SK-N-SH treated with all-trans-retinoic acid at 6 μM for 48 hours (cell line): ENCODE measurements around the gene CTIF.

Source experiments
- ATAC-seq: fragments of 200-7000 bp; cut with Tn5 transposase; 3 replicates; pipeline ENCODE4 v1.9.1; 2020; ENCODE audit warnings: mild to moderate bottlenecking, moderate library complexity
- ARNTL ChIP-seq: fragments of 450-650 bp; formaldehyde crosslinking; IDR thresholded peaks from 2 replicates; pipeline ENCODE4 v1.5.0; 2020; ENCODE audit warnings: low read depth, mild to moderate bottlenecking, moderate library complexity, borderline replicate concordance
- BACH2 ChIP-seq: fragments of 250-450 bp; sonication (Bioruptor Pico); IDR thresholded peaks from 2 replicates; pipeline ENCODE4 v1.9.0; 2021; ENCODE audit warnings: mild to moderate bottlenecking, borderline replicate concordance
- CSDC2 ChIP-seq: fragments of 250-450 bp; sonication (Bioruptor Pico); IDR thresholded peaks from 2 replicates; pipeline ENCODE4 v1.5.0; 2020; ENCODE audit warnings: mild to moderate bottlenecking, moderate library complexity
- CSRNP3 ChIP-seq: fragments of 250-450 bp; sonication (Bioruptor Pico); IDR thresholded peaks from 2 replicates; pipeline ENCODE4 v1.5.1; 2021; ENCODE audit warnings: mild to moderate bottlenecking, moderate library complexity
- ESRRG ChIP-seq: fragments of 250-450 bp; sonication (Bioruptor Pico); IDR thresholded peaks from 2 replicates; pipeline ENCODE4 v1.6.1; 2021; ENCODE audit warnings: mild to moderate bottlenecking
- GLIS3 ChIP-seq: fragments of 250-450 bp; sonication (Bioruptor Pico); IDR thresholded peaks from 2 replicates; pipeline ENCODE4 v1.5.0; 2020; ENCODE audit warnings: mild to moderate bottlenecking, moderate library complexity
- ISL1 ChIP-seq: fragments of 250-450 bp; sonication (Bioruptor Pico); IDR thresholded peaks from 2 replicates; pipeline ENCODE4 v2.1.2; 2022; ENCODE audit warnings: mild to moderate bottlenecking, moderate library complexity
- OSR1 ChIP-seq: fragments of 250-450 bp; sonication (Bioruptor Pico); IDR thresholded peaks from 2 replicates; pipeline ENCODE4 v1.8.0; 2022; ENCODE audit warnings: moderate library complexity, mild to moderate bottlenecking, inconsistent platforms
- PATZ1 ChIP-seq: fragments of 250-450 bp; sonication (Bioruptor Pico); IDR thresholded peaks from 2 replicates; pipeline ENCODE4 v1.8.0; 2020; ENCODE audit warnings: mild to moderate bottlenecking, moderate library complexity, borderline replicate concordance
- POU6F1 ChIP-seq: fragments of 250-450 bp; sonication (Bioruptor Pico); IDR thresholded peaks from 2 replicates; pipeline ENCODE4 v1.8.0; 2021; ENCODE audit warnings: low read depth, mild to moderate bottlenecking, moderate library complexity, borderline replicate concordance
- PPARA ChIP-seq: fragments of 250-450 bp; sonication (Bioruptor Pico); IDR thresholded peaks from 2 replicates; pipeline ENCODE4 v1.5.0; 2020; ENCODE audit warnings: mild to moderate bottlenecking, borderline replicate concordance
- RARB ChIP-seq: fragments of 250-450 bp; sonication (Bioruptor Pico); IDR thresholded peaks from 2 replicates; pipeline ENCODE4 v1.8.0; 2021; ENCODE audit warnings: mild to moderate bottlenecking, moderate library complexity
- SNAI2 ChIP-seq: fragments of 250-450 bp; sonication (Bioruptor Pico); IDR thresholded peaks from 2 replicates; pipeline ENCODE4 v1.5.0; 2020; ENCODE audit warnings: mild to moderate bottlenecking, moderate library complexity
- TCF4 ChIP-seq: fragments of 250-450 bp; sonication (Bioruptor Pico); IDR thresholded peaks from 2 replicates; pipeline ENCODE4 v1.8.0; 2021; ENCODE audit warnings: mild to moderate bottlenecking, moderate library complexity, borderline replicate concordance
- TOX ChIP-seq: fragments of 250-450 bp; sonication (Bioruptor Pico); IDR thresholded peaks from 2 replicates; pipeline ENCODE4 v1.8.0; 2021; ENCODE audit warnings: mild to moderate bottlenecking, moderate library complexity, borderline replicate concordance
- ZC3H10 ChIP-seq: fragments of 250-450 bp; sonication (Bioruptor Pico); IDR thresholded peaks from 2 replicates; pipeline ENCODE4 v1.5.1; 2021; ENCODE audit warnings: mild to moderate bottlenecking, moderate library complexity
- ZFP30 ChIP-seq: fragments of 450-650 bp; formaldehyde crosslinking; IDR thresholded peaks from 2 replicates; pipeline ENCODE4 v1.5.0; 2022; ENCODE audit warnings: mild to moderate bottlenecking, moderate library complexity
- ZNF565 ChIP-seq: fragments of 450-650 bp; formaldehyde crosslinking; conservative IDR thresholded peaks from 2 replicates; pipeline ENCODE4 v1.5.0; 2020; ENCODE audit warnings: low read depth, mild to moderate bottlenecking, moderate library complexity
- ZNF70 ChIP-seq: fragments of 450-650 bp; formaldehyde crosslinking; IDR thresholded peaks from 2 replicates; pipeline ENCODE4 v1.5.0; 2020; ENCODE audit warnings: mild to moderate bottlenecking, moderate library complexity
- ZNF8 ChIP-seq: fragments of 450-650 bp; formaldehyde crosslinking; IDR thresholded peaks from 2 replicates; pipeline ENCODE4 v1.5.0; 2020; ENCODE audit warnings: mild to moderate bottlenecking, moderate library complexity
- TF ChIP-seq, protein P1 (sequence below): fragments of 250-450 bp; sonication (Bioruptor Pico); IDR thresholded peaks from 2 replicates; pipeline ENCODE4 v1.5.1; 2020; ENCODE audit warnings: low read depth, mild to moderate bottlenecking, moderate library complexity
- TF ChIP-seq, protein P2 (sequence below): fragments of 250-450 bp; sonication (Bioruptor Pico); IDR thresholded peaks from 2 replicates; pipeline ENCODE4 v1.5.0; 2020; ENCODE audit warnings: mild to moderate bottlenecking, moderate library complexity

Gene CTIF

GRCh38 chr18:48560491-48560890 is 21.7 kb downstream of the CTIF start (continued):
- TF ChIP-seq POU6F1: no peak

DNA sequence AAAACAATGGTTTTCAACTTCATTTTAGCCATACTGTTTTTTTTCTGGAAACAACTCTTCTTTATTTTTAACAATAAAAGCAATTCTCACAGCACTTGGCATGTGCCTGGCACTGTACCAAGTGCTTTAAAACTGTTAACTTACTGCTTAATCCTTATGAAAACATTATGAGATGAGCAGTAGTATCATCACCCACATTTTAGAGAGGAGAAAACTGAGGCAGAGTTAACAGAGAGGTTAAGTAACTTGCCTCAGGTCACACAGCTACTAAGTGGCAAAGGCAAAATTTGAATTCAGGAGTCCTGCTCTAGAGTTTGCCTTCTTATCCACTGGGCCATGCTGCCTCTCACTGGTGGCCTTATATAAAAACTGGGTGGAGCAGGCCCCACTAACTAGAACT is 23.2 kb downstream of the CTIF start:
- no peak for TF ChIP-seq ZNF70
- TF ChIP-seq BACH2 (CRISPR knock-in tag): no peak
- no peak for TF ChIP-seq PPARA (CRISPR knock-in tag)
- TF ChIP-seq ISL1: no peak
- TF ChIP-seq SNAI2 (CRISPR knock-in tag): no peak
- TF ChIP-seq GLIS3: no peak
- no peak for TF ChIP-seq ZNF565 (CRISPR knock-in tag)
- no peak for TF ChIP-seq ZNF8 (CRISPR knock-in tag)
- no peak for TF ChIP-seq OSR1 (CRISPR knock-in tag)
- no peak for TF ChIP-seq ESRRG (CRISPR knock-in tag)
- no peak for TF ChIP-seq CSRNP3 (CRISPR knock-in tag)
- TF ChIP-seq POU6F1: no peak
- TF ChIP-seq RARB (CRISPR knock-in tag): no peak
- TF ChIP-seq PATZ1: no peak
- TF ChIP-seq ZC3H10 (CRISPR knock-in tag): no peak
- TF ChIP-seq ZFP30 (CRISPR knock-in tag): no peak
- no peak for TF ChIP-seq CSDC2
- ATAC-seq: peak; percentile 43; the same call in 2 of the 3 replicates

- peak; percentile 91 for ATAC-seq
- TF ChIP-seq CSDC2 (no peak), ZC3H10 (CRISPR knock-in tag) (no peak), ISL1 (no peak), ZNF565 (CRISPR knock-in tag) (no peak), ZNF8 (CRISPR knock-in tag) (no peak)
These were observed 24.2 kb downstream of the CTIF start for GRCh38 chr18:48563027-48563426.

- ATAC-seq: no peak
- TF ChIP-seq ZNF8 (CRISPR knock-in tag) (no peak), TCF4 (CRISPR knock-in tag) (no peak), ARNTL (CRISPR knock-in tag) (no peak)
These were observed 25.3 kb downstream of the CTIF start for GRCh38 chr18:48564139-48564538.

- ATAC-seq: no peak
- no peak for TF ChIP-seq ARNTL (CRISPR knock-in tag)
- TF ChIP-seq PATZ1: no peak
- no peak for TF ChIP-seq TCF4 (CRISPR knock-in tag)
- TF ChIP-seq SNAI2 (CRISPR knock-in tag): no peak
- TF ChIP-seq TOX (CRISPR knock-in tag): no peak
- no peak for TF ChIP-seq RARB (CRISPR knock-in tag)
- TF ChIP-seq, protein P1, sequence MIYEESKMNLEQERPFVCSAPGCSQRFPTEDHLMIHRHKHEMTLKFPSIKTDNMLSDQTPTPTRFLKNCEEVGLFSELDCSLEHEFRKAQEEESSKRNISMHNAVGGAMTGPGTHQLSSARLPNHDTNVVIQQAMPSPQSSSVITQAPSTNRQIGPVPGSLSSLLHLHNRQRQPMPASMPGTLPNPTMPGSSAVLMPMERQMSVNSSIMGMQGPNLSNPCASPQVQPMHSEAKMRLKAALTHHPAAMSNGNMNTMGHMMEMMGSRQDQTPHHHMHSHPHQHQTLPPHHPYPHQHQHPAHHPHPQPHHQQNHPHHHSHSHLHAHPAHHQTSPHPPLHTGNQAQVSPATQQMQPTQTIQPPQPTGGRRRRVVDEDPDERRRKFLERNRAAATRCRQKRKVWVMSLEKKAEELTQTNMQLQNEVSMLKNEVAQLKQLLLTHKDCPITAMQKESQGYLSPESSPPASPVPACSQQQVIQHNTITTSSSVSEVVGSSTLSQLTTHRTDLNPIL: no peak
- TF ChIP-seq ESRRG (CRISPR knock-in tag): no peak
- TF ChIP-seq, protein P2, sequence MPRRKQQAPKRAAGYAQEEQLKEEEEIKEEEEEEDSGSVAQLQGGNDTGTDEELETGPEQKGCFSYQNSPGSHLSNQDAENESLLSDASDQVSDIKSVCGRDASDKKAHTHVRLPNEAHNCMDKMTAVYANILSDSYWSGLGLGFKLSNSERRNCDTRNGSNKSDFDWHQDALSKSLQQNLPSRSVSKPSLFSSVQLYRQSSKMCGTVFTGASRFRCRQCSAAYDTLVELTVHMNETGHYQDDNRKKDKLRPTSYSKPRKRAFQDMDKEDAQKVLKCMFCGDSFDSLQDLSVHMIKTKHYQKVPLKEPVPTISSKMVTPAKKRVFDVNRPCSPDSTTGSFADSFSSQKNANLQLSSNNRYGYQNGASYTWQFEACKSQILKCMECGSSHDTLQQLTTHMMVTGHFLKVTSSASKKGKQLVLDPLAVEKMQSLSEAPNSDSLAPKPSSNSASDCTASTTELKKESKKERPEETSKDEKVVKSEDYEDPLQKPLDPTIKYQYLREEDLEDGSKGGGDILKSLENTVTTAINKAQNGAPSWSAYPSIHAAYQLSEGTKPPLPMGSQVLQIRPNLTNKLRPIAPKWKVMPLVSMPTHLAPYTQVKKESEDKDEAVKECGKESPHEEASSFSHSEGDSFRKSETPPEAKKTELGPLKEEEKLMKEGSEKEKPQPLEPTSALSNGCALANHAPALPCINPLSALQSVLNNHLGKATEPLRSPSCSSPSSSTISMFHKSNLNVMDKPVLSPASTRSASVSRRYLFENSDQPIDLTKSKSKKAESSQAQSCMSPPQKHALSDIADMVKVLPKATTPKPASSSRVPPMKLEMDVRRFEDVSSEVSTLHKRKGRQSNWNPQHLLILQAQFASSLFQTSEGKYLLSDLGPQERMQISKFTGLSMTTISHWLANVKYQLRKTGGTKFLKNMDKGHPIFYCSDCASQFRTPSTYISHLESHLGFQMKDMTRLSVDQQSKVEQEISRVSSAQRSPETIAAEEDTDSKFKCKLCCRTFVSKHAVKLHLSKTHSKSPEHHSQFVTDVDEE (CRISPR knock-in tag): no peak
- no peak for TF ChIP-seq BACH2 (CRISPR knock-in tag)
- TF ChIP-seq ZNF8 (CRISPR knock-in tag): no peak
- TF ChIP-seq GLIS3: no peak
- TF ChIP-seq ZNF70: no peak
- no peak for TF ChIP-seq CSDC2
These were observed 26.3 kb downstream of the CTIF start for GRCh38 chr18:48565105-48565504.
